Loucy (cell line): ENCODE data around the gene NFKB2.
A peak's percentile ranks its signal among the peaks of the same experiment; 100 is the strongest.

Source experiments
- H2AFZ ChIP-seq: fragments of 200-600 bp; sonication (generic); 2 replicates; pipeline ENCODE4 v1.6.0; 2016; ENCODE audit warnings: antibody characterized with exemption, mild to moderate bottlenecking, low read length, moderate library complexity
- H3F3A ChIP-seq: fragments of 200-600 bp; 2 replicates; pipeline ENCODE4 v1.6.0; 2016; ENCODE audit warnings: antibody characterized with exemption, low read depth, mild to moderate bottlenecking
- H3K27me3 ChIP-seq: fragments of 200-600 bp; sonication (generic); 2 replicates; pipeline ENCODE4 v1.6.1; 2014; ENCODE audit warnings: low read length, mild to moderate bottlenecking; ENCODE audit not compliant: insufficient read depth, poor library complexity, severe bottlenecking
- H3K36me3 ChIP-seq: fragments of 200-600 bp; sonication (generic); 2 replicates; pipeline ENCODE4 v1.6.1; 2016; ENCODE audit warnings: low read length; ENCODE audit not compliant: insufficient read depth
- H3K4me1 ChIP-seq: fragments of 200-600 bp; sonication (generic); 2 replicates; pipeline ENCODE4 v1.5.1; 2014; ENCODE audit warnings: low read length, mild to moderate bottlenecking; ENCODE audit not compliant: insufficient read depth, poor library complexity, severe bottlenecking
- H3K4me2 ChIP-seq: fragments of 200-600 bp; sonication (generic); 2 replicates; pipeline ENCODE4 v1.6.0; 2014; ENCODE audit warnings: antibody characterized with exemption, low read length, low read depth, mild to moderate bottlenecking; ENCODE audit not compliant: poor library complexity, severe bottlenecking
- H3K4me3 ChIP-seq: fragments of 200-600 bp; sonication (generic); 2 replicates; pipeline ENCODE4 v1.5.1; 2014; ENCODE audit warnings: low read length, mild to moderate bottlenecking, mixed read lengths; ENCODE audit not compliant: poor library complexity, severe bottlenecking
- H3K79me2 ChIP-seq: fragments of 200-600 bp; sonication (generic); 2 replicates; pipeline ENCODE4 v1.6.1; 2014; ENCODE audit warnings: low read length; ENCODE audit not compliant: insufficient read depth
- H3K9ac ChIP-seq: fragments of 200-600 bp; sonication (generic); 2 replicates; pipeline ENCODE4 v1.6.0; 2014; ENCODE audit warnings: mild to moderate bottlenecking, low read depth, low read length, moderate library complexity; ENCODE audit not compliant: poor library complexity, severe bottlenecking
- H3K9me2 ChIP-seq: fragments of 200-600 bp; sonication (generic); replicated peaks from 2 replicates; pipeline ENCODE4 v1.6.1; 2016; ENCODE audit warnings: low read depth, low read length, mixed read lengths
- H3K9me3 ChIP-seq: fragments of 200-600 bp; sonication (generic); 2 replicates; pipeline ENCODE4 v1.6.1; 2014; ENCODE audit warnings: mild to moderate bottlenecking, antibody characterized with exemption, low read length, low read depth; ENCODE audit not compliant: insufficient read depth
- H4K20me1 ChIP-seq: fragments of 200-600 bp; sonication (generic); 2 replicates; pipeline ENCODE4 v1.6.0; 2014; ENCODE audit warnings: antibody characterized with exemption, low read length, mild to moderate bottlenecking; ENCODE audit not compliant: insufficient read depth, poor library complexity, severe bottlenecking
- EZH2phosphoT487 ChIP-seq: fragments of 200-600 bp; IDR thresholded peaks from 2 replicates; pipeline ENCODE4 v1.6.1; 2018; ENCODE audit warnings: antibody characterized with exemption, mild to moderate bottlenecking, moderate library complexity, borderline replicate concordance
- TF ChIP-seq, protein P1 (sequence below): fragments of 200-600 bp; sonication (generic); conservative IDR thresholded peaks from 2 replicates; pipeline ENCODE4 v1.5.1; 2014; ENCODE audit warnings: mild to moderate bottlenecking, antibody characterized with exemption, low read length

NFKB2 gene

DNA sequence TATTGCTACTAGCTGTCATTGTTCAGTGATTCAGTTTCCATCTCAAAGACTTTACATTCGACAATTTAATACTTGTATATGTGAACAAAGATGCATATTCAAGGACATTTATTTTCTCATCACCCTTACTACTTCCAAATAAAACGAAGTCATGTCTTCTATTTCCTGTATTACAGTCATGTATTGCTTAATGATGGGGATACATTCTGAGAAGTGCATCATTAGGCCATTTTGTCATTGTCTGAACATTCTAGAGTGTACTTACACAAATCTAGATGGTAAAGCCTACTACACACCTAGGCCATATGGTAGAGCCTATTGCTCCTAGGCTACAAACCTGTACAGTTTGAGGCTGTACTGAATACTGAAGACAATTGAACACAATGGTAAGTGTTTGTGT, 49.3 kb downstream of the NFKB2 start:
- H3K4me1 ChIP-seq, result peaks cover 7% of the 10 kb centered on the region
- peaks cover 2% of the 10 kb centered on the region for H3K79me2 ChIP-seq
- H3K4me2 ChIP-seq, result no peak overlapping the region
- no peaks in the 10 kb centered on the region for H3F3A ChIP-seq
- no peaks in the 10 kb centered on the region for H3K36me3 ChIP-seq
- no peak overlapping the region for H2AFZ ChIP-seq
- no peaks in the 10 kb centered on the region for H3K9me3 ChIP-seq
- H3K9ac ChIP-seq, result no peak overlapping the region
- no peaks in the 10 kb centered on the region for H3K9me2 ChIP-seq
- TF ChIP-seq, protein P1, sequence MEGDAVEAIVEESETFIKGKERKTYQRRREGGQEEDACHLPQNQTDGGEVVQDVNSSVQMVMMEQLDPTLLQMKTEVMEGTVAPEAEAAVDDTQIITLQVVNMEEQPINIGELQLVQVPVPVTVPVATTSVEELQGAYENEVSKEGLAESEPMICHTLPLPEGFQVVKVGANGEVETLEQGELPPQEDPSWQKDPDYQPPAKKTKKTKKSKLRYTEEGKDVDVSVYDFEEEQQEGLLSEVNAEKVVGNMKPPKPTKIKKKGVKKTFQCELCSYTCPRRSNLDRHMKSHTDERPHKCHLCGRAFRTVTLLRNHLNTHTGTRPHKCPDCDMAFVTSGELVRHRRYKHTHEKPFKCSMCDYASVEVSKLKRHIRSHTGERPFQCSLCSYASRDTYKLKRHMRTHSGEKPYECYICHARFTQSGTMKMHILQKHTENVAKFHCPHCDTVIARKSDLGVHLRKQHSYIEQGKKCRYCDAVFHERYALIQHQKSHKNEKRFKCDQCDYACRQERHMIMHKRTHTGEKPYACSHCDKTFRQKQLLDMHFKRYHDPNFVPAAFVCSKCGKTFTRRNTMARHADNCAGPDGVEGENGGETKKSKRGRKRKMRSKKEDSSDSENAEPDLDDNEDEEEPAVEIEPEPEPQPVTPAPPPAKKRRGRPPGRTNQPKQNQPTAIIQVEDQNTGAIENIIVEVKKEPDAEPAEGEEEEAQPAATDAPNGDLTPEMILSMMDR, result no peak
- no peak for TF ChIP-seq EZH2phosphoT487
- no peak overlapping the region for H3K4me3 ChIP-seq
- no peaks in the 10 kb centered on the region for H3K27me3 ChIP-seq
- no peaks in the 10 kb centered on the region for H4K20me1 ChIP-seq

DNA sequence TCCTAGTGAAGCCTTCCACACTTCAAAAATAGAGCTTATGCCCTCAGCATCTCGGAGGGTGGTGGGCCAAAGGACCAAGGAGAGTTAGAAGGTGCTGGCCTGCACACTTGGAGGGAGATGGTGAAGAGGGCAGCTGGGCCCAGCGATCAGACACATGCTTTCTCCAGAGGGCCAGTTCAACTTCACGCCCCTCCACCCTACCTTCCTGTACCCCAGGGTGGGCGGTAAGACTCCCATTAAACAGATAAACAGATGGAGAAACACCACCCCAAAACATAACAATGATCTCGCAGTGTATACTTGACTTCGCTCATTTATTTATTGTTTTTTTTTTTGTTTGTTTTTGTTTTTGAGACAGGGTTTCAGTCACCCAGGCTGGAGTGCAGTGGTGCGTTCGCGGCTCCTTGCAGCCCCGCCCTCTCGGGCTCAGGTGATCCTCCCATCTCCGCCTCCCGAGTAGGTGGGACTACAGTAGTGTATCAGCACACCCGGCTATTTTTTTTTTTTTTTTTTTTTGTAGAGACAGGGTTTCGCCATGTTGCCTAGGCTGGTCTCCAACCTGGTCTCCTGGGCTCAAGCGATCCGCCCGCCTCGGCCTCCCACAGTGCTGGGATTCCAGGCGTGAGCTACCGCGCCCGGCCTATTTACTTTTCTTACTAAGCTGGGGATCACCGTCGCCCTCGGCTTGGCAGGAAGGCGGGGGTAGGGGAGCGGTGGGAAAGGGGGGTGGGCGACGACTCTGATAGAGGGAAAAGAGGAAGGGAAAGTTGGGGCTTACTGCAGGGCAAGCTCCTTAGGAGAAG, 54.0 kb downstream of the NFKB2 start:
- H3K36me3 ChIP-seq, result no peaks in the 10 kb centered on the region; the same call in 1 of the 2 replicates
- H4K20me1 ChIP-seq, result peaks cover 12% of the 10 kb centered on the region
- no peaks in the 10 kb centered on the region for H3K27me3 ChIP-seq
- H3K4me3 ChIP-seq, result peak overlapping the region; percentile 89
- H3K9me2 ChIP-seq, result no peaks in the 10 kb centered on the region
- peaks cover 32% of the 10 kb centered on the region for H3K79me2 ChIP-seq
- H3F3A ChIP-seq, result no peaks in the 10 kb centered on the region
- H3K4me2 ChIP-seq, result peak overlapping the region; percentile 78
- peak overlapping the region; percentile 98 for H3K9ac ChIP-seq
- H3K4me1 ChIP-seq, result peaks cover 24% of the 10 kb centered on the region
- TF ChIP-seq, protein P1, result no peak
- TF ChIP-seq EZH2phosphoT487, result no peak
- H2AFZ ChIP-seq, result peak overlapping the region; percentile 82
- H3K9me3 ChIP-seq, result no peaks in the 10 kb centered on the region

DNA sequence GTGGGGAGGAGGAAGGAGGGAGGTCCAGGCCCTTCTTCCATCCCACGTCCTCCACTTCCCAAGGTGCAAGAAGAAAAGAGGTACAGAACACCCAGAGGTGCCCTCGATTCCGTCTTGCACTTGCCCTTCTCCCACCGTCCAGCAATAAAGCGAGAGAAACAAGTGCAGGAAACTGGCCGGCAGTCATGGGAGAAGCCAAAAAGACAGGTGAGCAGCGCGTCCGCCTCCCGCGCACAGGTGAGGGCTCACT, 54.5 kb downstream of the NFKB2 start:
- Histone ChIP-seq H3K79me2 (peaks cover 32% of the 10 kb centered on the region), H3K4me3 (peak overlapping the region; percentile 89), H3K9me2 (no peaks in the 10 kb centered on the region), H3K4me1 (peaks cover 24% of the 10 kb centered on the region), H3K9me3 (no peaks in the 10 kb centered on the region), H3K4me2 (peak overlapping the region; percentile 78), H2AFZ (peak overlapping the region; percentile 82), H3K36me3 (no peaks in the 10 kb centered on the region; the same call in 1 of the 2 replicates), H4K20me1 (peaks cover 12% of the 10 kb centered on the region), H3F3A (no peaks in the 10 kb centered on the region), H3K9ac (peak overlapping the region; percentile 98), H3K27me3 (no peaks in the 10 kb centered on the region)
- TF ChIP-seq, protein P1, result no peak
- TF ChIP-seq EZH2phosphoT487, result no peak
